Globus pallidus (tissue), 1 donor: Measurements from ENCODE around the gene C15orf62.

Source experiments
- DNase-seq: peaks from one replicate; pipeline ENCODE4 v3.0.0-alpha.2; 2015; ENCODE audit warnings: low spot score

Gene C15orf62

GRCh38 chr15:40769274-40770146 lies at the start of gene C15orf62:
Gene C15orf62, plus strand, starts transcription at chr15:40769980. Its CDS starts 516 bp downstream, at chr15:40770496.
- no peak for DNase-seq

- no peak for DNase-seq
Observed at GRCh38 chr15:40721701-40722100, 48.1 kb upstream of the C15orf62 start.

- no peak for DNase-seq
Observed at GRCh38 chr15:40722354-40722753, 47.4 kb upstream of the C15orf62 start.

GRCh38 chr15:40722934-40723333 lies 46.8 kb upstream of the C15orf62 start:
- DNase-seq, result no peak

- no peak for DNase-seq
Observed at GRCh38 chr15:40723919-40724318, 45.9 kb upstream of the C15orf62 start.

GRCh38 chr15:40731034-40731433 lies 38.7 kb upstream of the C15orf62 start:
- no peak for DNase-seq

GRCh38 chr15:40736575-40736974 lies 33.2 kb upstream of the C15orf62 start:
- no peak for DNase-seq

- no peak for DNase-seq
Observed at GRCh38 chr15:40737048-40737447, 32.7 kb upstream of the C15orf62 start.

GRCh38 chr15:40739047-40739446 lies 30.7 kb upstream of the C15orf62 start:
- no peak for DNase-seq

- no peak for DNase-seq
Observed at GRCh38 chr15:40739854-40740253, 29.9 kb upstream of the C15orf62 start.

GRCh38 chr15:40743485-40743901 lies 26.3 kb upstream of the C15orf62 start:
- no peak for DNase-seq

GRCh38 chr15:40743921-40744814 lies 25.6 kb upstream of the C15orf62 start:
- no peak for DNase-seq

GRCh38 chr15:40744815-40745152 lies 25.0 kb upstream of the C15orf62 start:
- DNase-seq, result no peak

GRCh38 chr15:40746916-40747418 lies 22.8 kb upstream of the C15orf62 start:
- no peak for DNase-seq

GRCh38 chr15:40747685-40748631 lies 21.8 kb upstream of the C15orf62 start:
- no peak for DNase-seq

- DNase-seq, result no peak
Observed at GRCh38 chr15:40749151-40749630, 20.6 kb upstream of the C15orf62 start.

GRCh38 chr15:40750885-40751284 lies 18.9 kb upstream of the C15orf62 start:
- no peak for DNase-seq

- DNase-seq, result no peak
Observed at GRCh38 chr15:40751745-40752144, 18.0 kb upstream of the C15orf62 start.

GRCh38 chr15:40754574-40754882 lies 15.3 kb upstream of the C15orf62 start:
- DNase-seq, result no peak

GRCh38 chr15:40754883-40755811 lies 14.6 kb upstream of the C15orf62 start, which contains the start of gene RMDN3:
Gene RMDN3, minus strand, starts transcription at chr15:40755254. Its CDS starts 471 bp downstream, at chr15:40754783.
- peak; percentile 89 for DNase-seq
